ENCODE data around the gene DDX1. TPM values are rescaled to one million over a fixed set of nuclear protein-coding genes. Genes with fewer than 3 reads are reported as not detected.
A peak's percentile ranks its signal among the peaks of the same experiment; 100 is the strongest.

Gene DDX1
- total and polyA plus RNA-seq, 10 donors = 32.6 to 62.0 (median 48.3) TPM

GRCh38 chr2:15568874-15569273 is 22.8 kb upstream of the DDX1 start:
- no peaks in the 10 kb centered on the region for H3K9me3 ChIP-seq
- H3K36me3 ChIP-seq = no peaks in the 10 kb centered on the region
- intact Hi-C loops (cut with DNase I; ENCODE audit: low total_unique reads) = no loop called here
- H3K4me1 ChIP-seq = no peaks in the 10 kb centered on the region
- H3K27ac ChIP-seq = no peak overlapping the region
- H3K27me3 ChIP-seq (replicated peaks in 1 of 7) = no peaks in the 10 kb centered on the region
- H3K4me3 ChIP-seq = no peak overlapping the region
- TF ChIP-seq CTCF (IDR thresholded peaks at IDR 0.05 in 8 of 11, conservative IDR thresholded peaks at IDR 0.05 in 3 of 11) (no peak), POLR2A (IDR thresholded peaks at IDR 0.05) (no peak), POLR2AphosphoS5 (IDR thresholded peaks at IDR 0.05) (no peak)
- peak; percentile 24 for DNase-seq
- WGBS, 5 donors = 94 to 97% (median 95%) methylated on average over 12 of the region's 12 CpGs

- WGBS, 5 donors = 63 to 75% (median 71%) methylated on average over 5 of the region's 5 CpGs
- intact Hi-C loops (cut with DNase I; ENCODE audit: low total_unique reads) = no loop called here
These were observed 21.6 kb upstream of the DDX1 start for GRCh38 chr2:15570104-15570503.

GRCh38 chr2:15571729-15572128 is 19.9 kb upstream of the DDX1 start:
- WGBS, 5 donors = 82 to 89% (median 87%) methylated on average over 3 of the region's 3 CpGs
- H3K36me3 ChIP-seq = no peaks in the 10 kb centered on the region
- H3K27ac ChIP-seq = no peak overlapping the region
- H3K27me3 ChIP-seq (replicated peaks in 1 of 7) = no peaks in the 10 kb centered on the region
- TF ChIP-seq POLR2A (IDR thresholded peaks at IDR 0.05) (no peak), CTCF (IDR thresholded peaks at IDR 0.05 in 8 of 11, conservative IDR thresholded peaks at IDR 0.05 in 3 of 11) (no peak), POLR2AphosphoS5 (IDR thresholded peaks at IDR 0.05) (no peak)
- no peak overlapping the region for H3K4me3 ChIP-seq
- no peak for DNase-seq
- no peaks in the 10 kb centered on the region for H3K9me3 ChIP-seq
- H3K4me1 ChIP-seq = no peaks in the 10 kb centered on the region
- intact Hi-C loops (cut with DNase I; ENCODE audit: low total_unique reads) = no loop called here

More at GRCh38 chr2:15570104-15570503, 21.6 kb upstream of the DDX1 start:
- no peak for DNase-seq
- Histone ChIP-seq H3K27me3 (replicated peaks in 1 of 7) (no peaks in the 10 kb centered on the region), H3K27ac (no peak overlapping the region), H3K36me3 (no peaks in the 10 kb centered on the region), H3K9me3 (no peaks in the 10 kb centered on the region), H3K4me3 (no peak overlapping the region), H3K4me1 (no peaks in the 10 kb centered on the region)
- TF ChIP-seq POLR2AphosphoS5 (IDR thresholded peaks at IDR 0.05) (no peak), CTCF (IDR thresholded peaks at IDR 0.05 in 8 of 11, conservative IDR thresholded peaks at IDR 0.05 in 3 of 11) (no peak), POLR2A (IDR thresholded peaks at IDR 0.05) (no peak)

- intact Hi-C loops (cut with DNase I; ENCODE audit: low total_unique reads) = no loop called here
- Histone ChIP-seq H3K4me1 (peaks cover 0 to under 1% (median 0%) of the 10 kb centered on the region in 6 donors), H3K36me3 (no peaks in the 10 kb centered on the region), H3K4me3 (no peak overlapping the region), H3K27me3 (replicated peaks in 1 of 7) (no peaks in the 10 kb centered on the region), H3K27ac (no peak overlapping the region), H3K9me3 (no peaks in the 10 kb centered on the region)
- TF ChIP-seq CTCF (IDR thresholded peaks at IDR 0.05 in 8 of 11, conservative IDR thresholded peaks at IDR 0.05 in 3 of 11) (peak; percentile 50 to 86 (median 71)), POLR2A (IDR thresholded peaks at IDR 0.05) (no peak)
- WGBS, 5 donors = 17 to 24% (median 18%) methylated on average over 7 of the region's 7 CpGs
- DNase-seq = peak; percentile 88
These were observed 14.5 kb upstream of the DDX1 start for GRCh38 chr2:15577071-15577735.

Measured in spleen (tissue), 11 donors.